ENCODE results near the gene ARHGAP42.

The ARHGAP42 gene

GRCh38 chr11:100777736-100778135 is 90.6 kb downstream of the ARHGAP42 start:
- WGBS, 2 experiments (ENCODE audit: insufficient coverage in 2 of 2) = 94 to 100% methylated on average over 2 of the region's 2 CpGs
- H3K36me3 ChIP-seq (ENCODE audit: control insufficient read depth, insufficient read depth, low read length) = peaks cover 12% of the 10 kb centered on the region
- no peak overlapping the region for H3K27ac ChIP-seq (ENCODE audit: low read depth, low read length, severe bottlenecking)
- no peaks in the 10 kb centered on the region for H3K4me1 ChIP-seq (ENCODE audit: control insufficient read depth, insufficient read depth, low read length, poor library complexity, severe bottlenecking)
- no peaks in the 10 kb centered on the region for H3K9me3 ChIP-seq (ENCODE audit: control insufficient read depth, low read length)
- no peak overlapping the region for H3K4me3 ChIP-seq (ENCODE audit: extremely low read depth, insufficient read depth, low read length, poor library complexity, severe bottlenecking)

- Histone ChIP-seq H3K36me3 (ENCODE audit: control insufficient read depth, insufficient read depth, low read length) (peaks cover 12% of the 10 kb centered on the region), H3K9me3 (ENCODE audit: control insufficient read depth, low read length) (no peaks in the 10 kb centered on the region), H3K4me3 (ENCODE audit: extremely low read depth, insufficient read depth, low read length, poor library complexity, severe bottlenecking) (no peak overlapping the region), H3K27ac (ENCODE audit: low read depth, low read length, severe bottlenecking) (no peak overlapping the region), H3K4me1 (ENCODE audit: control insufficient read depth, insufficient read depth, low read length, poor library complexity, severe bottlenecking) (no peaks in the 10 kb centered on the region)
- WGBS, 2 experiments (ENCODE audit: insufficient coverage in 2 of 2) = no CpG with 5 or more reads among the region's 3 CpGs
Observed at GRCh38 chr11:100778166-100778785, 91.2 kb downstream of the ARHGAP42 start.

GRCh38 chr11:100780470-100780869 is 93.4 kb downstream of the ARHGAP42 start:
- no peak overlapping the region for H3K27ac ChIP-seq (ENCODE audit: low read depth, low read length, severe bottlenecking)
- H3K4me1 ChIP-seq (ENCODE audit: control insufficient read depth, insufficient read depth, low read length, poor library complexity, severe bottlenecking) = peaks cover 7% of the 10 kb centered on the region
- no peaks in the 10 kb centered on the region for H3K9me3 ChIP-seq (ENCODE audit: control insufficient read depth, low read length)
- H3K4me3 ChIP-seq (ENCODE audit: extremely low read depth, insufficient read depth, low read length, poor library complexity, severe bottlenecking) = no peak overlapping the region
- WGBS, 2 experiments (ENCODE audit: insufficient coverage in 2 of 2) = 91 to 95% methylated on average over 5 to 7 of the region's 8 CpGs
- H3K36me3 ChIP-seq (ENCODE audit: control insufficient read depth, insufficient read depth, low read length) = no peaks in the 10 kb centered on the region

- no peaks in the 10 kb centered on the region for H3K36me3 ChIP-seq (ENCODE audit: control insufficient read depth, insufficient read depth, low read length)
- peaks cover 12% of the 10 kb centered on the region for H3K4me1 ChIP-seq (ENCODE audit: control insufficient read depth, insufficient read depth, low read length, poor library complexity, severe bottlenecking)
- H3K9me3 ChIP-seq (ENCODE audit: control insufficient read depth, low read length) = peaks cover 4% of the 10 kb centered on the region
- H3K4me3 ChIP-seq (ENCODE audit: extremely low read depth, insufficient read depth, low read length, poor library complexity, severe bottlenecking) = no peak overlapping the region
- WGBS, 2 experiments (ENCODE audit: insufficient coverage in 2 of 2) = 61 to 82% methylated on average over 3 to 4 of the region's 5 CpGs
- H3K27ac ChIP-seq (ENCODE audit: low read depth, low read length, severe bottlenecking) = peak overlapping the region; percentile 43
Observed at GRCh38 chr11:100785148-100785983, 98.3 kb downstream of the ARHGAP42 start.

GRCh38 chr11:100788561-100789295 is 101.6 kb downstream of the ARHGAP42 start:
- Histone ChIP-seq H3K9me3 (ENCODE audit: control insufficient read depth, low read length) (peaks cover 4% of the 10 kb centered on the region), H3K27ac (ENCODE audit: low read depth, low read length, severe bottlenecking) (no peak overlapping the region), H3K4me3 (ENCODE audit: extremely low read depth, insufficient read depth, low read length, poor library complexity, severe bottlenecking) (no peak overlapping the region), H3K36me3 (ENCODE audit: control insufficient read depth, insufficient read depth, low read length) (no peaks in the 10 kb centered on the region), H3K4me1 (ENCODE audit: control insufficient read depth, insufficient read depth, low read length, poor library complexity, severe bottlenecking) (peaks cover 15% of the 10 kb centered on the region)
- WGBS, 2 experiments (ENCODE audit: insufficient coverage in 2 of 2) = no CpG with 5 or more reads among the region's 1 CpG

GRCh38 chr11:100789500-100789899 is 102.4 kb downstream of the ARHGAP42 start:
- Histone ChIP-seq H3K27ac (ENCODE audit: low read depth, low read length, severe bottlenecking) (no peak overlapping the region), H3K36me3 (ENCODE audit: control insufficient read depth, insufficient read depth, low read length) (no peaks in the 10 kb centered on the region)
- WGBS, 2 experiments (ENCODE audit: insufficient coverage in 2 of 2) = 97 to 100% methylated on average over 5 of the region's 6 CpGs

GRCh38 chr11:100790073-100790472 is 103.0 kb downstream of the ARHGAP42 start:
- H3K4me3 ChIP-seq (ENCODE audit: extremely low read depth, insufficient read depth, low read length, poor library complexity, severe bottlenecking) = no peak overlapping the region
- peaks cover 4% of the 10 kb centered on the region for H3K9me3 ChIP-seq (ENCODE audit: control insufficient read depth, low read length)
- no peaks in the 10 kb centered on the region for H3K36me3 ChIP-seq (ENCODE audit: control insufficient read depth, insufficient read depth, low read length)
- H3K4me1 ChIP-seq (ENCODE audit: control insufficient read depth, insufficient read depth, low read length, poor library complexity, severe bottlenecking) = peaks cover 12% of the 10 kb centered on the region
- no peak overlapping the region for H3K27ac ChIP-seq (ENCODE audit: low read depth, low read length, severe bottlenecking)
- no CpG with 5 or more reads among the region's 2 CpGs for WGBS, 2 experiments (ENCODE audit: insufficient coverage in 2 of 2)

More at GRCh38 chr11:100789500-100789899, 102.4 kb downstream of the ARHGAP42 start:
- Histone ChIP-seq H3K9me3 (ENCODE audit: control insufficient read depth, low read length) (peaks cover 4% of the 10 kb centered on the region), H3K4me3 (ENCODE audit: extremely low read depth, insufficient read depth, low read length, poor library complexity, severe bottlenecking) (no peak overlapping the region), H3K4me1 (ENCODE audit: control insufficient read depth, insufficient read depth, low read length, poor library complexity, severe bottlenecking) (peaks cover 15% of the 10 kb centered on the region)

- no peaks in the 10 kb centered on the region for H3K36me3 ChIP-seq (ENCODE audit: control insufficient read depth, insufficient read depth, low read length)
- H3K27ac ChIP-seq (ENCODE audit: low read depth, low read length, severe bottlenecking) = no peak overlapping the region
- no peak overlapping the region for H3K4me3 ChIP-seq (ENCODE audit: extremely low read depth, insufficient read depth, low read length, poor library complexity, severe bottlenecking)
- peaks cover 3% of the 10 kb centered on the region for H3K4me1 ChIP-seq (ENCODE audit: control insufficient read depth, insufficient read depth, low read length, poor library complexity, severe bottlenecking)
- peaks cover 4% of the 10 kb centered on the region for H3K9me3 ChIP-seq (ENCODE audit: control insufficient read depth, low read length)
Observed at GRCh38 chr11:100791103-100791502, 104.0 kb downstream of the ARHGAP42 start.

GRCh38 chr11:100791860-100792259 is 104.8 kb downstream of the ARHGAP42 start:
- peaks cover 4% of the 10 kb centered on the region for H3K9me3 ChIP-seq (ENCODE audit: control insufficient read depth, low read length)
- WGBS, 2 experiments (ENCODE audit: insufficient coverage in 2 of 2) = 20 to 40% methylated on average over 1 of the region's 1 CpG
- H3K4me3 ChIP-seq (ENCODE audit: extremely low read depth, insufficient read depth, low read length, poor library complexity, severe bottlenecking) = no peak overlapping the region
- H3K36me3 ChIP-seq (ENCODE audit: control insufficient read depth, insufficient read depth, low read length) = no peaks in the 10 kb centered on the region
- peaks cover 3% of the 10 kb centered on the region for H3K4me1 ChIP-seq (ENCODE audit: control insufficient read depth, insufficient read depth, low read length, poor library complexity, severe bottlenecking)
- H3K27ac ChIP-seq (ENCODE audit: low read depth, low read length, severe bottlenecking) = no peak overlapping the region

GRCh38 chr11:100793525-100793924 is 106.4 kb downstream of the ARHGAP42 start:
- 100% methylated on average over 2 of the region's 2 CpGs for WGBS, 2 experiments (ENCODE audit: insufficient coverage in 2 of 2)
- peaks cover 3% of the 10 kb centered on the region for H3K4me1 ChIP-seq (ENCODE audit: control insufficient read depth, insufficient read depth, low read length, poor library complexity, severe bottlenecking)
- no peaks in the 10 kb centered on the region for H3K36me3 ChIP-seq (ENCODE audit: control insufficient read depth, insufficient read depth, low read length)
- H3K9me3 ChIP-seq (ENCODE audit: control insufficient read depth, low read length) = peaks cover 4% of the 10 kb centered on the region
- H3K4me3 ChIP-seq (ENCODE audit: extremely low read depth, insufficient read depth, low read length, poor library complexity, severe bottlenecking) = no peak overlapping the region
- no peak overlapping the region for H3K27ac ChIP-seq (ENCODE audit: low read depth, low read length, severe bottlenecking)

All from mesodermal cell (in vitro differentiated cells).